Measurements from ENCODE around the gene NKD2.
"Not testable (repeated sequence)": the region's sequence is repeated elsewhere in the genome, so short reads cannot be mapped to it uniquely, and the experiment has no call there.

Gene NKD2

GRCh38 chr5:1000329-1000728 is 8.3 kb upstream of the NKD2 start:
- DNase-seq (ENCODE audit: low spot score), result no peak

GRCh38 chr5:1000831-1001230 is 7.8 kb upstream of the NKD2 start:
- DNase-seq (ENCODE audit: low spot score), result not testable (repeated sequence)

- DNase-seq (ENCODE audit: low spot score), result no peak
These were observed 7.0 kb upstream of the NKD2 start for GRCh38 chr5:1001406-1002270.

GRCh38 chr5:1002271-1002546 is 6.4 kb upstream of the NKD2 start:
- no peak for DNase-seq (ENCODE audit: low spot score)

- DNase-seq (ENCODE audit: low spot score), result no peak
These were observed 5.8 kb upstream of the NKD2 start for GRCh38 chr5:1002836-1003235.

GRCh38 chr5:1003296-1003937 is 5.2 kb upstream of the NKD2 start:
- DNase-seq (ENCODE audit: low spot score), result no peak

GRCh38 chr5:1004461-1005248 is 3.9 kb upstream of the NKD2 start:
- DNase-seq (ENCODE audit: low spot score), result no peak

- no peak for DNase-seq (ENCODE audit: low spot score)
These were observed 3.3 kb upstream of the NKD2 start for GRCh38 chr5:1005249-1005851.

GRCh38 chr5:1005904-1006655 is 2.5 kb upstream of the NKD2 start:
- no peak for DNase-seq (ENCODE audit: low spot score)

- DNase-seq (ENCODE audit: low spot score), result no peak
These were observed 1.9 kb upstream of the NKD2 start for GRCh38 chr5:1006656-1007071.

GRCh38 chr5:1007221-1007680 is 1.4 kb upstream of the NKD2 start:
- no peak for DNase-seq (ENCODE audit: low spot score)

GRCh38 chr5:1007681-1008450 is 736 bp upstream of the NKD2 start:
- DNase-seq (ENCODE audit: low spot score), result no peak

GRCh38 chr5:1009359-1010180 is 968 bp downstream of the NKD2 start:
- DNase-seq (ENCODE audit: low spot score), result no peak

- DNase-seq (ENCODE audit: low spot score), result no peak
These were observed 1.5 kb downstream of the NKD2 start for GRCh38 chr5:1010181-1010510.

GRCh38 chr5:1010641-1011046 is 2.0 kb downstream of the NKD2 start:
- DNase-seq (ENCODE audit: low spot score), result no peak

- DNase-seq (ENCODE audit: low spot score), result no peak
These were observed 2.6 kb downstream of the NKD2 start for GRCh38 chr5:1011226-1011631.

- no peak for DNase-seq (ENCODE audit: low spot score)
These were observed 3.2 kb downstream of the NKD2 start for GRCh38 chr5:1011741-1012312.

- DNase-seq (ENCODE audit: low spot score), result no peak
These were observed 3.8 kb downstream of the NKD2 start for GRCh38 chr5:1012313-1012841.

GRCh38 chr5:1012900-1013237 is 4.3 kb downstream of the NKD2 start:
- no peak for DNase-seq (ENCODE audit: low spot score)
